ENCODE results near the gene SEC24D.

The SEC24D gene

DNA sequence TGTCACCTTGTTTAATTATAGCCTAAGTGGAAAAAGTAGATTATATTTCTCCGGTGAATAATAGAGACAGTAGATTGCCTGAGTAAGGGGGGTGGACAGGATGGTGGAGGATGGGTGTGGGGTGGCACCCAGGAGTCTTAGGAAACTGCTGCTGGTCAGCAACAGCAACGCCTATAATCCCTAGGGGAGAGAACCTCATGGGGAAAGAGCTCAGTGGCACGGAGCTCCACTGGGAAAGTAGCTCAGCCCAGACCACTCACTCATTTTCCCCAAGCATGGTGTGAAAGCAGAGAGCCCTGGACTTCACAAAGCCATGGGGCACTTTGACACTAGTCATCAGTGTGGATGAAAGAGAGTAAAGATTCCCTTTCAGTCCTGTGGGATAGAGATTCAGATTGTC, 119.6 kb downstream of the SEC24D start:
- no peak for DNase-seq (ENCODE audit: low spot score)

DNA sequence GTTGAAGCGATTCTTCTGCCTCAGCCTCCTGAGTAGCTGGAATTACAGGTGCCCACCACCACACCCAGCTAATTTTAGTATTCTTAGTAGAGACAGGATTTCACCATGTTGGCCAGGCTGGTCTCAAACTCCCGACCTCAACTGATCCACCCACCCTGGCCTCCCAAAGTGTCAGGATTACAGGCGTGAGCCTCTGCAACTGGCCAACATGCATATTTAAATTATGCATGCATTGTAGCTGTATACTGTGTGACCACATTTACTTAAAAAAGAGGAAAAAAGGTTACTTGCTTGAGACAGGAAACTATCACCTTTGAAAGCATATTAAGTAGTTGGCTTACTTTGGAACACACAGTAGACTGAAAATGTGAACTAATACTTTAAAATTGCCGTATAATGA, 121.2 kb downstream of the SEC24D start:
- DNase-seq (ENCODE audit: low spot score): no peak

DNA sequence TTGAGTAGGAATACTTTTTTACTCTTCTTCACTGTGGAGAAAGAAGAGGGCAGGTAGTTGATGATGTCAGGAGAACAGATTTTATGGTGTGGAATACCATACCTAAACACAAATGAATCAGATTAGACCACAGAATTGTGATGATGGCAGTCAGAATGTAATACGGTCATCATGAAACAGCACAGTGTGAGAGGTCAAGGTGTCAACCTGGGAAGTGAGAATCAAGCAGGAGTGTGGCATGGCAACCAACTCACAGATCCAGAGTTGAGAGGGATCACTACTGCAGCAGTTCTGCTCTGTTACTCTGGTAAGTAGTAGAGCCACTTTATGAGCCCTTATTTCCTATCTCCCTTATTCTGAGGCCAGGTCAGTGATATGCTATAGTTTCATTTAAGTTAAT, 123.1 kb downstream of the SEC24D start:
- DNase-seq (ENCODE audit: low spot score): peak; percentile 75

DNA sequence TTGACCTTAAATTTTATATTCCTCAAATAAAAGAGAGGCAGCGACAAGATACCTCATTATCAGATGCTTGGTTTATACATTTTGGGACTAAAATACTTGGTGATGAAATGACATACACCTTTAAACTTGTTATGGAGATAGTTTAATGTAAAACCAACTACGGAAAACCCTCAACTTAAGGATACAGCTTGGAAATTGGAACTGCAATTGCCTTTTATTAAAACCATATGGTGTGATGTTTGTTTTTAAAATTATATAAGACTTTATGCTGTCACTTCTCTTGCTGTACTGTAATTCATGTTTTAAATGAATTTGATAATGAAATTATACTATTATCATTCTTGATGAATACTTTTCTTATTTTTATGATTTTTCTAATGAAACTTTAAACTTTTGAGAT, 124.9 kb downstream of the SEC24D start:
- no peak for DNase-seq (ENCODE audit: low spot score)

DNA sequence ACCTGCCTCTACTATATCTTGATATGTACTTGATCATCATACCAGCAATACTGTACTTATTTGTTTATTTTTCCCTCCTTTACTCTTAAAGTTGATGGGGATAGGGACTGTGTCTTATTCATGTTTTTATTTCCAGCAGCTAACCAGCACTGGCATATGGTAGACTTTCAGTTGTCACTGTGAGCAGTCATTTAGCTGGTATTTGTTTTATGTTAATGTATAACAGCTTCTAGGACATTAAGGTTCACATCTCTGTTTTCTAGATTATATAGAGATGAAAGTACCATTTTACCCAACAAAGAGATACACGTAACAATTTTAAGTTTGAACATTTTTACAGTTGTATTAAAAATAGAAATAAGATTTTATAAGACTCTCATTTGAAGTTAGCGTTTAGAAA, 132.8 kb downstream of the SEC24D start:
- no peak for DNase-seq (ENCODE audit: low spot score)

DNA sequence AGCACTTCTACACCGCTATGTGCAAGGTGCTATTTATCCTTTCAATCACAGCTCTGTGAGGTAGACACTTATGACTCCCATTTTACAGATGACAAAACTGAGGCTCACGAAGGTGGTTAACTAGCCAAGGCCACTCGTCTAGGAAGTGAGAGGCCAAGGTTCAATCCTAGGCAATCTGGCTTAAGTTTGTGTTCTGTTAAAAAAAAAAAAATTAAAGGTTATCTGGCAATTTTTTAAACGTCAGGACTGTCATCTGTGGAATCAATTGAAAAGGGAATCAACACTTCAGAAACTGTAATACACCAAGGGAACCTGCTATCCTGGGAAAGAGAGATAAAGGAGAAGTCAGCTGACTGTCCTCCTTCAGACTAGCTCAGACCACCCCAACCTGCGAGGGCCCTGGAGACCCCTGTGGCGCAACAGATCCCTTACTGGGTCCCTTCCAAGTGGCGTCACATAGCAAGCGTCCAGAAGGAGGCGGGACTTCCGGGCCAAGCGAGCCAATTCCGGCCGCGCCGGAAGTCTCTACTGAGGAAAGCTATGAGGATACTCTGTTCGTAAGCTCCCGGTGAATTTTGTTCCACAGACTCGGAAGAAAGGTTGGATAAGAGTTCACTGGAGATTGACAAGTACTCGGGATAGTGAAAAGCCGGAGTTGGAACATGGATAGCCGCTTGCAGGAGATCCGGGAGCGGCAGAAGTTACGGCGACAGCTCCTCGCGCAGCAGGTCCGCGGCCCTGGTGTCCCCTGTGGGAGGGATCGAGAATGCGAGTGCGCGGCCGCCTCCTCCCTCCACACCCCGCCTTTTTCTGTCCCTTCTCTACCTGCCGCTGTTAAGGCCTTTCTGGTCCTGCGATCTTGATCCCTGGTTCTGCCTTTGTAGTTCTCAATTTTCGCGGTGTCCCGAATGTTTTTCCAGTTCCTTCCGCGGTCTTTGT, 150.8 kb downstream of the SEC24D start, which contains the start of gene METTL14:
Gene METTL14, plus strand, starts transcription at position 520 of the 939 bp plus-strand sequence. Its CDS starts 143 bp downstream, at position 663.
- peak; percentile 91 for DNase-seq (ENCODE audit: low spot score)

DNA sequence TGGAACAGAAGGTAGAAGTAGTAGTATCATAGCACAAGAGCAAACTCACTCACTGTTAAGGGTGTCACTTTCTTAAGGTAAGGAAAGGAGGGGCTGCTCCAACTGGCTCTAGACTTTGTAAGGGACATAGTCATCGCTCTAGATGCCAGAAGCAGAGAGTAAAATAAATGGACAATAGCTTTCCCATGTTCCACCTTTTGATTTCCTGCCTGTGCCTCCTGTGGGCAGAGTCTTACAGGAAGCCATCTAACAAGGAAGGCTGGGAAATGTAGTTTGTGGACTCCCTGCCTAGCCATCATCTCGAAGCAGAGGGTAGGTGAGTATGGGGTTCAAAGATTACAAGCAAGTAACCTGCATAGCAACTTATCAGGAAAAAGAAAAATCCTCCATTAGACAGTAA, 152.4 kb downstream of the SEC24D start:
- DNase-seq (ENCODE audit: low spot score): peak; percentile 27

DNA sequence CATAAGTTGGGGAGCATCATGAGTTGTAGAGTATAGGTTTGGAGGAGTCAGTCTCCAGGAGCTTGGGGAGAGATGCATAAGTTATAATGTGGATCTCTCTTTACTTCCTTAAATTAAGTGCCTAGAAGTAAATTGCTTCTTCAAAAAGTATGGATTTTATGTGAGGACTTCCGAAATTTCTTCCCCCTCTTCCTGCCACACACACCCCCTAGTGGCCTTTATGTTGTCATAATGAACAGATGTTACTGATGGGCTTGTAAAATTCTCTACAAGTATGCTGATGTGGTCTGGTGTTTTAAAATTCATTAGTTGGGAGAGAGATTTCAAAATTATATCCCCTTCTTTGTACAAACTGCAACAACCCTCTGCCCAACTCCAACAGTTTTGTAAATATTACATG, 153.0 kb downstream of the SEC24D start:
- DNase-seq (ENCODE audit: low spot score): peak; percentile 31

DNA sequence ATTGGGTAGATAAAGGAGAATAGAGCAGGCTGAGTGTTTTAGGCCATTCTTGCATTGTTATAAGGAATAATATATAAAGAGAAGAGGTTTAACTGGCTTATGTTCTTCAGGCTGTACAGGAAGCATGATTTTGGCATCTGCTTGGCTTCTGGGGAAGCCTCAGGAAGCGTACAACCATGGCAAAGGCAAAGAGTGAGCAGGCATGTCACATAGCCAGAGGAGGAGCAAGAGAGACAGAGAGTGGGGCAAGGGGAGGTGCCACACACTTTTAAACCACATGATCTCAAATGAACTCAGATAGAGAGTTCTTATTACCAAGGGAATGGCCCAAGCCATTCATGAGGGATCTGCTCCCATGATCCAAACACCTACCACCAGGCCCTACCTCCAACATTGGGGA, 155.1 kb downstream of the SEC24D start:
- DNase-seq (ENCODE audit: low spot score): no peak

DNA sequence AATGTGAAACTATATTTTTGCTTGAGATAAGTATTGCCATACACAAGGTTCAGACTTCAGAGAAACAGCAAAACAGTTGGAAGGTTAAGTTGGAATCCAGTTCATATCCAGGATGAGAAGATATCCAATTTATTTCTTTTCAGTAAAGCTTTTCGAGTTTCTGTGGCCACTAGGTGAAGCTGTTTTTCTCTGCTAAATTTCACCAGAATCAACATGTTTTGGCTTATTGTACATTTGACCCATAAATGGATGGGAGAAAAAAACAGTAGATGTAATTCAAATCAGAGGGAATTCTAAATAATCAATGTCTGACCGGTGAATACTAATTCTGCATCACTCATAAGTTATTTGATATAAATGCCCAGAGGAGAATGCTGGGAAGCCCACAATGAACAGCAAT, 159.8 kb downstream of the SEC24D start:
- DNase-seq (ENCODE audit: low spot score): no peak
